Stomach (tissue), 9 donors: Measurements from ENCODE around the gene OPRPN. TPM values are rescaled to one million over a fixed set of nuclear protein-coding genes. Genes with fewer than 3 reads are reported as not detected.

ENCODE experiments used
- DNase-seq, 2 donors: peaks; one replicate each; pipeline versions ENCODE4 v3.0.0 to v3.0.0-alpha.2; 2013 to 2019
- H3K27ac ChIP-seq, 5 donors: fragments of 200-600 bp in 4 of 5; sonication (generic) in 4 of 5; one replicate each; pipeline ENCODE4 v1.5.1; 2013 to 2019; ENCODE audit warnings: mild to moderate bottlenecking in 1 of 5, moderate library complexity in 1 of 5
- H3K27me3 ChIP-seq, 3 donors: fragments of 200-600 bp; sonication (generic); one replicate each; pipeline ENCODE4 v1.5.1; 2017 to 2019; ENCODE audit warnings: mixed run types in 1 of 3
- H3K36me3 ChIP-seq, 4 donors: fragments of 200-600 bp; sonication (generic); 1 replicate in 3 of 4; 2 replicates in 1 of 4; pipeline ENCODE4 v1.5.1; 2016 to 2019
- H3K4me1 ChIP-seq, 4 donors: fragments of 200-600 bp; sonication (generic); one replicate each; pipeline ENCODE4 v1.5.1; 2016 to 2019
- H3K4me3 ChIP-seq, 4 donors: fragments of 200-600 bp; sonication (generic) in 3 of 4; one replicate each; pipeline ENCODE4 v1.5.1; 2016 to 2019; ENCODE audit warnings: mild to moderate bottlenecking in 1 of 4
- H3K9me3 ChIP-seq, 4 donors: fragments of 200-600 bp; sonication (generic); one replicate each; pipeline ENCODE4 v1.5.1; 2016 to 2019
- CTCF ChIP-seq, 7 experiments: fragments of 450-650 bp in 4 of 7; fragments of 200-600 bp in 3 of 7; sonication (generic) in 3 of 7; IDR thresholded peaks; one replicate each; pipeline ENCODE4 v1.5.1; 2016 to 2019; ENCODE audit warnings: antibody characterized with exemption in 7 of 7, control low read depth in 2 of 7, mild to moderate bottlenecking in 1 of 7
- EP300 ChIP-seq: sonication (generic); formaldehyde crosslinking; IDR thresholded peaks from one replicate; pipeline ENCODE4 v1.6.1; 2017; ENCODE audit warnings: antibody characterized with exemption
- POLR2A ChIP-seq, 4 donors: fragments of 450-650 bp; IDR thresholded peaks; one replicate each; pipeline ENCODE4 v1.6.1; 2016; ENCODE audit warnings: antibody characterized with exemption in 4 of 4, control low read depth in 2 of 4, mild to moderate bottlenecking in 1 of 4, moderate library complexity in 1 of 4
- POLR2AphosphoS5 ChIP-seq, 3 donors: sonication (generic); formaldehyde crosslinking; IDR thresholded peaks; one replicate each; pipeline ENCODE4 v1.6.1; 2016; ENCODE audit warnings: antibody characterized with exemption in 3 of 3
- WGBS, 5 donors: extraction: QIAGEN DNeasy Blood & Tissue Kit in 3 of 5; methylation state at CpG; one replicate each; pipeline versions ENCODE4 v1.1.5 to v1.1.7; 2013 to 2018; 5-methylcytosine and 5-hydroxymethylcytosine counted together
- intact Hi-C: fragments of 100-400 bp; cut with DNase I; formaldehyde crosslinking; loops from one replicate; pipeline ENCODE4 v1.15.1; 2023; ENCODE audit warnings: low total_unique reads
- polyA plus RNA-seq, 3 donors: library from polyadenylated mRNA; stranded (reverse); fragments of 200-250 nt; gene quantifications; one replicate each; pipeline ENCODE4 v1.2.3, GENCODE V29; 2013
- total RNA-seq, 5 donors: library from RNA; depleted of rRNA; stranded (reverse); fragments of >200 nt; gene quantifications; one replicate each; pipeline versions ENCODE4 v1.1.0 to v1.2.3, GENCODE V29; 2014 to 2016
- donor health status: healthy with polysubstance abuse.
- donor health status: Bipolar disorder and iron deficiency.
- donor health status: healthy.

Gene OPRPN
- total and polyA plus RNA-seq, 8 donors = not detected

DNA sequence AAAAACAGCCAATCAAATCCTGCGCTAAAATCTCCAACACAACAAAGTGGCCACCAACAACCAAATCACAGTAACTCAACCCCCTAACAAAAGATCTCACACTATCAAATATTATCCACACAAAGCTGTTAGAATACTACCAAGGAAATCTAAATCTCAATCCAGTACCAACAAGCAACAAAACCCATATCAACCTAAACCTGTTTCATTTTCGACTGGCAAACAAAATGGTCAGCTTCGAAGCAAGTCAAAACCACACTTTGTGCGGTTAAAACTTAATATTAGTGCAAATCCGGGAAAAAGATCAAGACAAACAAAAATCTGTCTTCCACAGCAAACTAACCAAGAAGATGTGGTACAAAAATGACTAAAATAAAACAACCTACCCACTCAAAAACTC is 45.6 kb downstream of the OPRPN start:
- no peaks in the 10 kb centered on the region for H3K36me3 ChIP-seq
- no peak overlapping the region for H3K4me3 ChIP-seq
- no peak for DNase-seq
- TF ChIP-seq POLR2A (IDR thresholded peaks at IDR 0.05) (no peak), POLR2AphosphoS5 (IDR thresholded peaks at IDR 0.05) (no peak), CTCF (IDR thresholded peaks at IDR 0.05) (no peak), EP300 (no peak)
- H3K27ac ChIP-seq = no peak overlapping the region
- intact Hi-C loops = no loop called here
- H3K27me3 ChIP-seq = no peaks in the 10 kb centered on the region
- 86 to 89% (median 87%) methylated on average over 5 of the region's 5 CpGs for WGBS, 5 donors
- H3K4me1 ChIP-seq = no peaks in the 10 kb centered on the region
- H3K9me3 ChIP-seq = no peaks in the 10 kb centered on the region

DNA sequence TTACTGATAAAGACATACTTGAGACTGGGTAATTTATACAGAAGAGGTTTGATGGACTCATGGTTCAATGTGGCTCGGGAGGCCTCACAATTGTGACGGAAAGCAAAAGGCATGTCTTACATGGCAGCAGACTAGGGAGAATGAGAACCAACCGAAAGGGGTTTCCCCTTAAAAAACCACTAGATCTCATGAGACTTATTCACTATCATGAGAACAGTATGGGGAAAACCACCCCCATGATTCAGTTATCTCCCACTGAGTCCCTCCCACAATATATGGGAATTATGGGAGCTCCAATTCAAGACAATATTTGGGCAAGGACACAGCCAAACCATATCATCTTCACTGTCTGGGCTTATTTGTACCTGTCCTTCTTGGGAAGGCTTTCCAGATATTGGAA is 51.5 kb downstream of the OPRPN start:
- no peaks in the 10 kb centered on the region for H3K27me3 ChIP-seq
- H3K4me3 ChIP-seq = no peak overlapping the region
- no peaks in the 10 kb centered on the region for H3K36me3 ChIP-seq
- WGBS, 5 donors = 80 to 90% (median 84%) methylated on average over 3 of the region's 3 CpGs
- H3K4me1 ChIP-seq = no peaks in the 10 kb centered on the region
- no peak overlapping the region for H3K27ac ChIP-seq
- TF ChIP-seq CTCF (IDR thresholded peaks at IDR 0.05) (no peak), POLR2AphosphoS5 (IDR thresholded peaks at IDR 0.05) (no peak), EP300 (no peak), POLR2A (IDR thresholded peaks at IDR 0.05) (no peak)
- DNase-seq = no peak
- peaks cover 0 to 12% (median 0%) of the 10 kb centered on the region in 4 donors for H3K9me3 ChIP-seq
- intact Hi-C loops = no loop called here

GRCh38 chr4:70452946-70453345 is 55.2 kb downstream of the OPRPN start:
- Histone ChIP-seq H3K9me3 (peaks cover 0 to 12% (median 0%) of the 10 kb centered on the region in 4 donors), H3K4me1 (no peaks in the 10 kb centered on the region), H3K27ac (no peak overlapping the region), H3K27me3 (no peaks in the 10 kb centered on the region), H3K36me3 (no peaks in the 10 kb centered on the region), H3K4me3 (no peak overlapping the region)
- intact Hi-C loops = no loop called here
- 0 to 40% (median 33%) methylated on average over 1 of the region's 1 CpG for WGBS, 5 donors
- no peak for TF ChIP-seq POLR2AphosphoS5 (IDR thresholded peaks at IDR 0.05)
- no peak for TF ChIP-seq CTCF (IDR thresholded peaks at IDR 0.05)
- TF ChIP-seq POLR2A (IDR thresholded peaks at IDR 0.05) = no peak
- no peak for TF ChIP-seq EP300
- peak in 1 of 2 donors; percentile 53 for DNase-seq

Other genes starting within 250 kb of the OPRPN start
- gene PRR27, start 243.7 kb upstream of the OPRPN start, total RNA-seq = not detected
- not detected for gene PRR27, start 243.7 kb upstream of the OPRPN start, polyA plus RNA-seq
- 1 to 10 TPM in 1 of 5 donors, under 1 TPM in 1, not detected in 3; 0.37 to 7.1 TPM for gene ODAM, start 202.2 kb upstream of the OPRPN start, total RNA-seq
- 10 to 100 TPM; 11.9 to 20.3 (median 15.9) TPM for gene ODAM, start 202.2 kb upstream of the OPRPN start, polyA plus RNA-seq
- gene FDCSP, start 171.8 kb upstream of the OPRPN start, total RNA-seq = not detected
- 10 to 100 TPM in 1 of 3 donors, not detected in 2; 46.5 TPM for gene FDCSP, start 171.8 kb upstream of the OPRPN start, polyA plus RNA-seq
- not detected for gene CSN3, start 155.3 kb upstream of the OPRPN start, total RNA-seq
- gene CSN3, start 155.3 kb upstream of the OPRPN start, polyA plus RNA-seq = not detected
- gene CABS1, start 63.0 kb upstream of the OPRPN start, total RNA-seq = not detected
- not detected for gene CABS1, start 63.0 kb upstream of the OPRPN start, polyA plus RNA-seq
- gene SMR3A, start 37.2 kb upstream of the OPRPN start, total RNA-seq = not detected
- gene SMR3A, start 37.2 kb upstream of the OPRPN start, polyA plus RNA-seq = not detected
- not detected for gene SMR3B, start 14.8 kb upstream of the OPRPN start, total RNA-seq
- gene SMR3B, start 14.8 kb upstream of the OPRPN start, polyA plus RNA-seq = not detected
- not detected for gene MUC7, start 74.3 kb downstream of the OPRPN start, total RNA-seq
- gene MUC7, start 74.3 kb downstream of the OPRPN start, polyA plus RNA-seq = not detected
- not detected for gene AMTN, start 120.6 kb downstream of the OPRPN start, total RNA-seq
- gene AMTN, start 120.6 kb downstream of the OPRPN start, polyA plus RNA-seq = under 1 TPM in 1 of 3 donors, not detected in 2; 0.23 TPM
- gene AMBN, start 194.3 kb downstream of the OPRPN start, total RNA-seq = not detected
- not detected for gene AMBN, start 194.3 kb downstream of the OPRPN start, polyA plus RNA-seq
- gene ENAM, start 230.8 kb downstream of the OPRPN start, total RNA-seq = 1 to 10 TPM in 1 of 5 donors, under 1 TPM in 2, not detected in 2; 0.14 to 1.7 (median 0.45) TPM
- under 1 TPM; 0.20 to 0.92 (median 0.44) TPM for gene ENAM, start 230.8 kb downstream of the OPRPN start, polyA plus RNA-seq